Left ventricle myocardium inferior (tissue), 1 donor: ENCODE measurements around the gene ACTN1. TPM values are rescaled to one million over a fixed set of nuclear protein-coding genes. Genes with fewer than 3 reads are reported as not detected.

Source experiments
- DNase-seq: peaks from one replicate; pipeline ENCODE4 v3.0.0-alpha.2; 2020
- H3K27ac ChIP-seq: fragments of 200-600 bp; replicated peaks from 2 replicates; pipeline ENCODE4 v1.8.0; 2021
- H3K27me3 ChIP-seq: fragments of 200-600 bp; 2 replicates; pipeline ENCODE4 v1.8.0; 2021; ENCODE audit warnings: low read depth
- H3K36me3 ChIP-seq: fragments of 200-600 bp; 2 replicates; pipeline ENCODE4 v1.8.0; 2021
- H3K4me1 ChIP-seq: fragments of 200-600 bp; 2 replicates; pipeline ENCODE4 v1.8.0; 2021
- H3K4me3 ChIP-seq: fragments of 200-600 bp; 2 replicates; pipeline ENCODE4 v1.8.0; 2021; ENCODE audit warnings: mild to moderate bottlenecking, moderate library complexity
- H3K9me3 ChIP-seq: fragments of 200-600 bp; replicated peaks from 2 replicates; pipeline ENCODE4 v1.8.0; 2021
- CTCF ChIP-seq: fragments of 200-600 bp; IDR thresholded peaks from 2 replicates; pipeline ENCODE4 v1.8.0; 2021; ENCODE audit warnings: antibody characterized with exemption, mild to moderate bottlenecking, borderline replicate concordance
- intact Hi-C: fragments of 100-400 bp; cut with micrococcal nuclease; formaldehyde crosslinking; loops from one replicate; pipeline ENCODE4 v1.11.0; 2022
- total RNA-seq: library from RNA; stranded (reverse); fragmentation: NEBNext Ultra II Directional; extraction: Animal tissue kit (Norgen Biotek cat#: 25700); gene quantifications from one replicate; pipeline ENCODE4 v1.2.1, GENCODE V29; 2021
- donor health status: DM: no; HTN: yes; CAD: no; lungs with severe emphysema.

Gene ACTN1
- total RNA-seq, 1 donor from 2014 or later, result 75.4 TPM

- Histone ChIP-seq H3K27ac (no peak overlapping the region), H3K27me3 (no peaks in the 10 kb centered on the region)
- intact Hi-C loops, result no loop called here
Observed at GRCh38 chr14:68986225-68986624, 7.1 kb upstream of the ACTN1 start.

GRCh38 chr14:68984686-68985085, 5.6 kb upstream of the ACTN1 start:
- no peak for TF ChIP-seq CTCF
- Histone ChIP-seq H3K27ac (no peak overlapping the region), H3K27me3 (no peaks in the 10 kb centered on the region), H3K36me3 (no peaks in the 10 kb centered on the region), H3K9me3 (no peaks in the 10 kb centered on the region), H3K4me3 (no peak overlapping the region), H3K4me1 (peaks cover 7% of the 10 kb centered on the region)
- DNase-seq, result no peak
- intact Hi-C loops, result no loop called here

More at GRCh38 chr14:68986225-68986624, 7.1 kb upstream of the ACTN1 start:
- H3K36me3 ChIP-seq, result no peaks in the 10 kb centered on the region
- no peaks in the 10 kb centered on the region for H3K9me3 ChIP-seq
- DNase-seq, result no peak
- TF ChIP-seq CTCF, result no peak
- H3K4me3 ChIP-seq, result no peak overlapping the region
- H3K4me1 ChIP-seq, result no peaks in the 10 kb centered on the region

DNA sequence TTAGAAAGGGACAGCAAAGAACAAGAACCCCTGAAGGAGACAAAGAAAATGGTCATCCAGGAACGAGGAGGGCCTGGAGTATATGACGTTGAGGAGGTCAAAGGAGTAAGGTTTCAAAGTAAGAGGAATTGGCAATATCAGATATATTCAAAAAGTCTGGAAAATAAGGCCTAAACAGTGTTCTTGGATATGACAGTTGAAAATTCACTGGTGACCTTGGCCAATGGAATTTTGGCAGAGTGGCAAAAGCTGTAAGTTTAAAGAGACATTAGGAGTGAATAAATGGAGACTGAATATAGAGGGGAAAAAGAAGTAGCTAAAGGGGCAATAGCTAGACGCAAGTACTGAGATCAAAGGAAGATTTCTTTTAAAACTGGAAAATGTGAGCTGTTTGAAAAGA, 4.1 kb upstream of the ACTN1 start:
- no peak for DNase-seq
- Histone ChIP-seq H3K4me1 (peaks cover 21% of the 10 kb centered on the region), H3K4me3 (no peak overlapping the region), H3K36me3 (no peaks in the 10 kb centered on the region), H3K9me3 (no peaks in the 10 kb centered on the region), H3K27ac (no peak overlapping the region), H3K27me3 (no peaks in the 10 kb centered on the region)
- TF ChIP-seq CTCF, result no peak
- intact Hi-C loops, result no loop called here

GRCh38 chr14:68982581-68982980, 3.5 kb upstream of the ACTN1 start:
- peaks cover 27% of the 10 kb centered on the region for H3K4me1 ChIP-seq
- no peaks in the 10 kb centered on the region for H3K36me3 ChIP-seq
- no peaks in the 10 kb centered on the region for H3K9me3 ChIP-seq
- H3K27ac ChIP-seq, result no peak overlapping the region
- TF ChIP-seq CTCF, result no peak
- no peak overlapping the region for H3K4me3 ChIP-seq
- intact Hi-C loops, result no loop called here
- DNase-seq, result no peak
- no peaks in the 10 kb centered on the region for H3K27me3 ChIP-seq

- Histone ChIP-seq H3K36me3 (no peaks in the 10 kb centered on the region), H3K4me3 (no peak overlapping the region), H3K27me3 (no peaks in the 10 kb centered on the region), H3K9me3 (no peaks in the 10 kb centered on the region), H3K27ac (no peak overlapping the region), H3K4me1 (peaks cover 37% of the 10 kb centered on the region)
- no peak for TF ChIP-seq CTCF
- no peak for DNase-seq
- intact Hi-C loops, result no loop called here
Observed at GRCh38 chr14:68981539-68981976, 2.5 kb upstream of the ACTN1 start.

DNA sequence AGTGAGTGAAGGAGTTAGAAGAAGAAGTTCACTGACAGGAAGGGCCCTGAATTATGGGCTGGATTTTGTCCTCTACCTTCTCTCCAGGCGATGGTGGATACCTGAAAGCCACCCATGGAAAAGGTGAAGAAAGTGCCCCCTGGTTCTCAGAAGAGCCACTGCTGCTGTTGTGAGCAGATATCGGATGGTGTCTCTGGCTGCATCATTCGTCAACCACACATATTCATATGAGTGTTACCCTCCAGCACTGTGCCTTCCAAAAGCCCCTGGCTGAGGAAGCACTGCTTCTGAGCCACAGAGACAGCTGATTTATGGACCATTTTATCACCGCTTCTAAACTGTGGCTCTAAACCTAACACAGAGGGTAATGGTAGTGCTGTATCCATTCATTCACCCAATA, 2.0 kb upstream of the ACTN1 start:
- H3K4me1 ChIP-seq, result peaks cover 41% of the 10 kb centered on the region
- intact Hi-C loops, result no loop called here

More for the DNA sequence above, 2.0 kb upstream of the ACTN1 start:
- no peaks in the 10 kb centered on the region for H3K27me3 ChIP-seq
- no peak overlapping the region for H3K4me3 ChIP-seq
- H3K36me3 ChIP-seq, result no peaks in the 10 kb centered on the region
- no peak for TF ChIP-seq CTCF
- no peaks in the 10 kb centered on the region for H3K9me3 ChIP-seq
- no peak for DNase-seq
- no peak overlapping the region for H3K27ac ChIP-seq
